MCF 10A (cell line): ENCODE data around the gene LILRA2. TPM values are rescaled to one million over a fixed set of nuclear protein-coding genes. Genes with fewer than 3 reads are reported as not detected.
"Not testable (repeated sequence)": the region's sequence is repeated elsewhere in the genome, so short reads cannot be mapped to it uniquely, and the experiment has no call there.

ENCODE experiments used
- BruUV-seq: library from RNA; stranded (reverse); fragments of 400-500 nt; replicated peaks from 2 replicates; lab custom pipeline; 2021; lab: Mats Ljungman, UMichigan
- CTCF ChIA-PET: fragments of 300-600 bp; sonication (Branson Sonifier 250); formaldehyde crosslinking; extraction: SDS; loops from one replicate; lab custom pipeline; 2021; ENCODE audit warnings: antibody characterized with exemption, inconsistent platforms; lab: Yijun Ruan, JAX
- POLR2A ChIA-PET: fragments of 300-600, 350-650 bp; sonication (Branson Sonifier 250); formaldehyde crosslinking; extraction: SDS; loops from one replicate; lab custom pipeline; 2020; ENCODE audit warnings: antibody characterized with exemption, inconsistent platforms; lab: Yijun Ruan, JAX
- DNase-seq: peaks from one replicate; pipeline ENCODE4 v3.0.0-alpha.2; 2018; ENCODE audit not compliant: unreplicated experiment
- H3K27ac Mint-ChIP-seq: one replicate; pipeline ENCODE4 v1.8.0; 2022; ENCODE audit warnings: mild to moderate bottlenecking, low read depth, mixed read lengths; ENCODE audit not compliant: unreplicated experiment
- H3K27me3 Mint-ChIP-seq: one replicate; pipeline ENCODE4 v1.8.0; 2022; ENCODE audit warnings: mixed read lengths; ENCODE audit not compliant: insufficient read depth, unreplicated experiment
- H3K36me3 Mint-ChIP-seq: one replicate; pipeline ENCODE4 v1.8.0; 2022; ENCODE audit warnings: mild to moderate bottlenecking, moderate library complexity, mixed read lengths; ENCODE audit not compliant: insufficient read depth, unreplicated experiment
- H3K4me1 Mint-ChIP-seq: one replicate; pipeline ENCODE4 v1.8.0; 2022; ENCODE audit warnings: mixed read lengths; ENCODE audit not compliant: insufficient read depth, unreplicated experiment
- H3K4me3 Mint-ChIP-seq: one replicate; pipeline ENCODE4 v1.8.0; 2022; ENCODE audit warnings: mild to moderate bottlenecking, moderate library complexity, mixed read lengths; ENCODE audit not compliant: unreplicated experiment
- H3K9me3 Mint-ChIP-seq: one replicate; pipeline ENCODE4 v1.8.0; 2022; ENCODE audit warnings: mixed read lengths; ENCODE audit not compliant: unreplicated experiment
- CTCF ChIP-seq: fragments of 200-600 bp; IDR thresholded peaks from one replicate; pipeline ENCODE4 v1.8.0; 2022; ENCODE audit warnings: antibody characterized with exemption, mild to moderate bottlenecking; ENCODE audit not compliant: unreplicated experiment
- intact Hi-C: fragments of 100-400 bp; cut with micrococcal nuclease; formaldehyde crosslinking; loops from 2 replicates; pipeline ENCODE4 v1.14.1; 2022
- total RNA-seq: library from RNA; stranded (reverse); gene quantifications from 2 replicates; pipeline ENCODE4 v1.2.3, GENCODE V29; 2022

Gene LILRA2
- total RNA-seq, 1 experiment from 2014 or later, result not detected

DNA sequence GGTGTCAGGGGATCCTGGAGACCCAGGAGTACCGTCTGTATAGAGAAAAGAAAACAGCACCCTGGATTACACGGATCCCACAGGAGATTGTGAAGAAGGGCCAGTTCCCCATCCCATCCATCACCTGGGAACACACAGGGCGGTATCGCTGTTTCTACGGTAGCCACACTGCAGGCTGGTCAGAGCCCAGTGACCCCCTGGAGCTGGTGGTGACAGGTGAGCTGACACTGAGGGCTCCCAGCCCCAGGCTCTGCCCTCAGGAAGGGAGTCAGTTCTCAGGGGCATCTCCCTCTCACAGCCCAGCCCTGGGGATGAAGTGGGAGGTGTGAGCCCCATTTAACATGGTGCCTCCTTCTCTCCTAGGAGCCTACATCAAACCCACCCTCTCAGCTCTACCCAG, 21.1 kb downstream of the LILRA2 start:
- DNase-seq, result no peak
- intact Hi-C loops, result no loop called here
- no peak for TF ChIP-seq CTCF
- H3K36me3 Mint-ChIP-seq, result peaks cover 2% of the 10 kb centered on the region
- CTCF ChIA-PET, result no interaction called here
- POLR2A ChIA-PET, result no interaction called here
- BruUV-seq, result no TSS peak
- no peak overlapping the region for H3K4me3 Mint-ChIP-seq
- H3K9me3 Mint-ChIP-seq, result peaks cover 9% of the 10 kb centered on the region
- H3K4me1 Mint-ChIP-seq, result no peaks in the 10 kb centered on the region
- no peak overlapping the region for H3K27ac Mint-ChIP-seq
- no peaks in the 10 kb centered on the region for H3K27me3 Mint-ChIP-seq

- BruUV-seq, H3K4me3 Mint-ChIP-seq, H3K27me3 Mint-ChIP-seq, H3K4me1 Mint-ChIP-seq, DNase-seq, H3K9me3 Mint-ChIP-seq, intact Hi-C loops, CTCF ChIA-PET, H3K36me3 Mint-ChIP-seq, POLR2A ChIA-PET, H3K27ac Mint-ChIP-seq: not testable (repeated sequence)
Observed at GRCh38 chr19:54595680-54596436, 22.3 kb downstream of the LILRA2 start.

GRCh38 chr19:54600212-54600611, 26.6 kb downstream of the LILRA2 start:
- TF ChIP-seq CTCF, result no peak
- Mint-ChIP-seq H3K9me3 (peaks cover 23% of the 10 kb centered on the region), H3K27me3 (peaks cover 12% of the 10 kb centered on the region), H3K4me1 (no peaks in the 10 kb centered on the region), H3K4me3 (no peak overlapping the region), H3K27ac (no peak overlapping the region), H3K36me3 (no peaks in the 10 kb centered on the region)
- ChIA-PET POLR2A (no interaction called here), CTCF (no interaction called here)
- intact Hi-C loops, result no loop called here
- BruUV-seq, result no TSS peak
- no peak for DNase-seq

DNA sequence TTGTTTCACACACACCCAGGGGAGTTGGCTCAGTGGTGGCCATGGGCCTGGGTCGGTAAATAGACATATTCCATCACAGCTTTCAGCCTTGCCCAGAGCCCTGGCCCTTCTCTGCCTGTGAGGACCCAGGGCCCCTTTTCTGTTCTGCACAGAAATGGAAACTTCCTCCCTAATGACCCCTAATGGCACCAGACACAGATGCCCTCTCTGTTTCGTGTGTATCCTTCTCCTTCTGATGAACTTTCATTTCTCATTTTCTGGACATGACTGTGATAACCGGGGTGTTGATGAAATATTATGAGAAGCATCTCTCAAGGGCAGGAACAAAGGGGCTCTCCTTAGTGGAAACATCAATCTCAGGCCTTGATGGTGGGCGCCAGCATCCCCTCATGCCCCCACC, 32.6 kb downstream of the LILRA2 start:
- Mint-ChIP-seq H3K4me3 (no peak overlapping the region), H3K4me1 (no peaks in the 10 kb centered on the region), H3K27ac (no peak overlapping the region), H3K36me3 (peaks cover 7% of the 10 kb centered on the region), H3K27me3 (peaks cover 5% of the 10 kb centered on the region), H3K9me3 (peaks cover 35% of the 10 kb centered on the region)
- intact Hi-C loops, result no loop called here
- no peak for DNase-seq
- CTCF ChIA-PET, result no interaction called here
- TF ChIP-seq CTCF, result no peak
- POLR2A ChIA-PET, result no interaction called here
- BruUV-seq, result no TSS peak
